ENCODE data around the gene KRTAP12-3. TPM values are rescaled to one million over a fixed set of nuclear protein-coding genes. Genes with fewer than 3 reads are reported as not detected.
"Not testable (repeated sequence)": the region's sequence is repeated elsewhere in the genome, so short reads cannot be mapped to it uniquely, and the experiment has no call there.

The KRTAP12-3 gene
- total RNA-seq, 1 donor from 2014 or later = not detected

- no peak overlapping the region for H3K27ac Mint-ChIP-seq (ENCODE audit: unreplicated experiment)
- H3K27me3 Mint-ChIP-seq (ENCODE audit: unreplicated experiment) = peaks cover 11% of the 10 kb centered on the region
- TF ChIP-seq, protein P1, sequence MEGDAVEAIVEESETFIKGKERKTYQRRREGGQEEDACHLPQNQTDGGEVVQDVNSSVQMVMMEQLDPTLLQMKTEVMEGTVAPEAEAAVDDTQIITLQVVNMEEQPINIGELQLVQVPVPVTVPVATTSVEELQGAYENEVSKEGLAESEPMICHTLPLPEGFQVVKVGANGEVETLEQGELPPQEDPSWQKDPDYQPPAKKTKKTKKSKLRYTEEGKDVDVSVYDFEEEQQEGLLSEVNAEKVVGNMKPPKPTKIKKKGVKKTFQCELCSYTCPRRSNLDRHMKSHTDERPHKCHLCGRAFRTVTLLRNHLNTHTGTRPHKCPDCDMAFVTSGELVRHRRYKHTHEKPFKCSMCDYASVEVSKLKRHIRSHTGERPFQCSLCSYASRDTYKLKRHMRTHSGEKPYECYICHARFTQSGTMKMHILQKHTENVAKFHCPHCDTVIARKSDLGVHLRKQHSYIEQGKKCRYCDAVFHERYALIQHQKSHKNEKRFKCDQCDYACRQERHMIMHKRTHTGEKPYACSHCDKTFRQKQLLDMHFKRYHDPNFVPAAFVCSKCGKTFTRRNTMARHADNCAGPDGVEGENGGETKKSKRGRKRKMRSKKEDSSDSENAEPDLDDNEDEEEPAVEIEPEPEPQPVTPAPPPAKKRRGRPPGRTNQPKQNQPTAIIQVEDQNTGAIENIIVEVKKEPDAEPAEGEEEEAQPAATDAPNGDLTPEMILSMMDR (IDR thresholded peaks at IDR 0.05; ENCODE audit: partially characterized antibody, unreplicated experiment) = no peak
- H3K4me3 Mint-ChIP-seq (ENCODE audit: unreplicated experiment) = no peak overlapping the region
- peaks cover 15% of the 10 kb centered on the region for H3K4me1 Mint-ChIP-seq (ENCODE audit: low read depth, unreplicated experiment)
- peaks cover 11% of the 10 kb centered on the region for H3K36me3 Mint-ChIP-seq (ENCODE audit: unreplicated experiment)
- H3K9me3 Mint-ChIP-seq (ENCODE audit: unreplicated experiment) = peaks cover 8% of the 10 kb centered on the region
- no peak for DNase-seq
These were observed 29.3 kb downstream of the KRTAP12-3 start for GRCh38 chr21:44686843-44687561.

- TF ChIP-seq, protein P1 (IDR thresholded peaks at IDR 0.05; ENCODE audit: partially characterized antibody, unreplicated experiment) = no peak
- DNase-seq = no peak
- H3K4me3 Mint-ChIP-seq (ENCODE audit: unreplicated experiment) = no peak overlapping the region
- H3K36me3 Mint-ChIP-seq (ENCODE audit: unreplicated experiment) = peaks cover 15% of the 10 kb centered on the region
- peaks cover 15% of the 10 kb centered on the region for H3K4me1 Mint-ChIP-seq (ENCODE audit: low read depth, unreplicated experiment)
- H3K27ac Mint-ChIP-seq (ENCODE audit: unreplicated experiment) = no peak overlapping the region
- H3K27me3 Mint-ChIP-seq (ENCODE audit: unreplicated experiment) = peaks cover 11% of the 10 kb centered on the region
- peaks cover 8% of the 10 kb centered on the region for H3K9me3 Mint-ChIP-seq (ENCODE audit: unreplicated experiment)
These were observed 29.9 kb downstream of the KRTAP12-3 start for GRCh38 chr21:44687671-44688070.

DNA sequence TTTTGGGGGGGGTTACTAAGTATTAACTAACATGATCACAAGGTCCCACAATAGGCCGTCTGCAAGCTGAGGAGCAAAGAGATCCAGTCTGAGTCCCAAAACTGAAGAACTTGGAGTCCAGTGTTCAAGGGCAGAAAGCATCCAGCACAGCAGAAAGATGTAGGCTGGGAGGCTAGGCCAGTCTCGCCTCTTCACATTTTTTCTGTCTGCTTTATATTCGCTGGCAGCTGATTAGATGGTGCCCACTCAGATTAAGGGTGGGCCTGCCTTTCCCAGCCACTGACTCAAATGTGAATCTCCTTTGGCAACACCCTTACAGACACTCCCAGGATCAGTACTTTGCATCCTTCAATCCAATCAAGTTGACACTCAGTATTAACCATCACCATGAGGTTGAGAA is 32.0 kb downstream of the KRTAP12-3 start:
- not testable (repeated sequence) for DNase-seq; H3K4me3 Mint-ChIP-seq (ENCODE audit: unreplicated experiment); H3K9me3 Mint-ChIP-seq (ENCODE audit: unreplicated experiment); H3K27me3 Mint-ChIP-seq (ENCODE audit: unreplicated experiment); H3K27ac Mint-ChIP-seq (ENCODE audit: unreplicated experiment)
- peaks cover 25% of the 10 kb centered on the region for H3K36me3 Mint-ChIP-seq (ENCODE audit: unreplicated experiment)
- H3K4me1 Mint-ChIP-seq (ENCODE audit: low read depth, unreplicated experiment) = peaks cover 15% of the 10 kb centered on the region

DNA sequence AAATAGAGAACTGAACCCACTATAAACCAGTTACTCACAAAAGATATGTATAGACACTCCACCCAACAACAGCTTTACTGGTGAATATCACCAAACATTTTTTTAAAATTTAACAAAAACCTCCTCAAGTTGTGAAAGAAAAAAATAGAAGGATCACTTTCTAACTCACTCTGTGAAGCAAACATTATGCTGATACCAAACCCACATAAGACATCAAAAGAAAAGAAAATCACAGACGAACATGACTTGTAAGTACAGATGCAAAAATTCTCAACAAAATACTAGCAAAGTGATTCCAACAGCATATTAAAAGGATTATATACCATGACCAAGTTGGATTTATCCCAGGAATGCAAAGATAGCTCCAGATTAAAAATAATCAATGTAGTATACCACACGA is 34.0 kb downstream of the KRTAP12-3 start:
- peaks cover 10% of the 10 kb centered on the region for H3K9me3 Mint-ChIP-seq (ENCODE audit: unreplicated experiment)
- no peak overlapping the region for H3K4me3 Mint-ChIP-seq (ENCODE audit: unreplicated experiment)
- DNase-seq = no peak
- TF ChIP-seq, protein P1 (IDR thresholded peaks at IDR 0.05; ENCODE audit: partially characterized antibody, unreplicated experiment) = no peak
- peaks cover 25% of the 10 kb centered on the region for H3K36me3 Mint-ChIP-seq (ENCODE audit: unreplicated experiment)
- H3K4me1 Mint-ChIP-seq (ENCODE audit: low read depth, unreplicated experiment) = peaks cover 21% of the 10 kb centered on the region
- no peak overlapping the region for H3K27ac Mint-ChIP-seq (ENCODE audit: unreplicated experiment)
- H3K27me3 Mint-ChIP-seq (ENCODE audit: unreplicated experiment) = peaks cover 5% of the 10 kb centered on the region

DNA sequence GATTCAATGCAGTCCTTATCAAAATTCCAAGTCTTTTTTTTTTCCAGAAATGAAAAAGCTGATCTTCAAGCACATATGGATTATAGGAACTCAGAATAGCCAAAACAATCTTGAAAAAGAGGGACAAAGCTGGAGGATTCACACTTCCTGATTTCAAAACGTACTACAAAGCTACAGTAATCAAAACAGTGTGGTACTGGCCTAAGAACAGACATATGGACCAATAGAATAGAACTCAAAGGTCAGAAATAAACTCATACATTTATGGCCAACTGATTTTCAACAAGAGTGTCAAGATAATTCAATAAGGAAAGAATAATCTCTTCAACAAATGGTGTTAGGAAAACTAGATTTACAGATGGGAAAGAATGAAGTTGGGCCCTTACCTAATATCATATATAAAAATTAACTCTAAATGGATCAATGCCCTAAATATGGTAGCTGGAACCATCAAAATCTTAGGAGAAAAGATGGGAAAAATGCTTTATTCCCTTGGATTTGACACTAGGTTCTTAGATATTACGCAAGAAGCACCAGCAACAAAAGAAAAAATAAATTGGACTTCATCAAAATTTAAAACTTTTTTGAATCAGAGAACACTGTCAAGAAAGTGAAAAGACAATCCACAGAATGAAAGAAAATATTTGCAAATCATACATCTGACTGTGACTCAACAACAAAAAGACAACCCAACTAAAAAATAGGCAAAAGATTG is 35.2 kb downstream of the KRTAP12-3 start:
- DNase-seq = no peak
- TF ChIP-seq, protein P1 (IDR thresholded peaks at IDR 0.05; ENCODE audit: partially characterized antibody, unreplicated experiment) = no peak
- no peak overlapping the region for H3K4me3 Mint-ChIP-seq (ENCODE audit: unreplicated experiment)
- peaks cover 12% of the 10 kb centered on the region for H3K9me3 Mint-ChIP-seq (ENCODE audit: unreplicated experiment)
- H3K27me3 Mint-ChIP-seq (ENCODE audit: unreplicated experiment) = peaks cover 9% of the 10 kb centered on the region
- peaks cover 19% of the 10 kb centered on the region for H3K4me1 Mint-ChIP-seq (ENCODE audit: low read depth, unreplicated experiment)
- H3K27ac Mint-ChIP-seq (ENCODE audit: unreplicated experiment) = no peak overlapping the region
- H3K36me3 Mint-ChIP-seq (ENCODE audit: unreplicated experiment) = peaks cover 25% of the 10 kb centered on the region
